NCI-H1092 treated with DMSO at 0.1 percent for 48 hours (cell line): Measurements from ENCODE around the gene IGSF9B.

Experiments
- DNase-seq: peaks from one replicate; lab custom pipeline; 2025; lab: John Stamatoyannopoulos, UW

IGSF9B gene

DNA sequence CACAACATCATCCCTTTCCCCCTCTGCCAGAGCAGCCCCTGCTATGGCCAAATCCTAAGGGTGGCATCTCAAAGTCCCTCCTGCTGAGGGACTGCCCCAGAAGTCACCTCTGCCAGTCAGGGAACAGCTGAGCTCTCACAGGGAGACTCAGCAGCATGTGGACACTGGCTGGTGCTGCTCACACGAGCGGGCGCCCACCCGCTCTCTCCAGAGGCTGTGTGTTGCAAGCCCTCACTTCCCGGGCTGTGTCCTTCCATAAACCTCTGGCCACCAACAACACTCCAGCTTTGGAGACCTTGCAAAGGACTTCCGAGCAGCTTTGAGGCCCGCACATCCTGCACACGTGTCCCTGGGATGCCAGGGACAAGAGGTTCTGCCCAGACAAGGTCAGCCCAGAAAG lies 2.8 kb downstream of the IGSF9B start:
- no peak for DNase-seq

DNA sequence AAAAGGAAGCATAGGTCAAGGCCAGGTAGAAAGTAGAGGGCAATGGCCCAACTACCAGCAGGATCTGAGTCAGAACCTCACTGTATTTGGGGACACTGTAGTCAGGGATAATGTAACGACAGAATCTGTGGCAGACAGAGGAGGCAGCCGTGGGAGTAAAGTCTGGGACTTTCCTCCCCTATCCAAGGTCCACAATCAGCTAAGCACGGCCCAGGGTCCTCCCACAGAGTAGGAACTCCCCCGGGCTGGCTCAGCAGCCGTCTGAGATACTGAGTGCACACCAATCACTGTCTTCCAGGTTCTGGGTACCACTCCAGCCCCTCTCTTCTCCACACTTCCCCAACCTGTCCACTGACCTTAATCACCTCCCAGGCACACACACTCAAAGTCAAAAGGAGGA lies 3.2 kb downstream of the IGSF9B start:
- no peak for DNase-seq

DNA sequence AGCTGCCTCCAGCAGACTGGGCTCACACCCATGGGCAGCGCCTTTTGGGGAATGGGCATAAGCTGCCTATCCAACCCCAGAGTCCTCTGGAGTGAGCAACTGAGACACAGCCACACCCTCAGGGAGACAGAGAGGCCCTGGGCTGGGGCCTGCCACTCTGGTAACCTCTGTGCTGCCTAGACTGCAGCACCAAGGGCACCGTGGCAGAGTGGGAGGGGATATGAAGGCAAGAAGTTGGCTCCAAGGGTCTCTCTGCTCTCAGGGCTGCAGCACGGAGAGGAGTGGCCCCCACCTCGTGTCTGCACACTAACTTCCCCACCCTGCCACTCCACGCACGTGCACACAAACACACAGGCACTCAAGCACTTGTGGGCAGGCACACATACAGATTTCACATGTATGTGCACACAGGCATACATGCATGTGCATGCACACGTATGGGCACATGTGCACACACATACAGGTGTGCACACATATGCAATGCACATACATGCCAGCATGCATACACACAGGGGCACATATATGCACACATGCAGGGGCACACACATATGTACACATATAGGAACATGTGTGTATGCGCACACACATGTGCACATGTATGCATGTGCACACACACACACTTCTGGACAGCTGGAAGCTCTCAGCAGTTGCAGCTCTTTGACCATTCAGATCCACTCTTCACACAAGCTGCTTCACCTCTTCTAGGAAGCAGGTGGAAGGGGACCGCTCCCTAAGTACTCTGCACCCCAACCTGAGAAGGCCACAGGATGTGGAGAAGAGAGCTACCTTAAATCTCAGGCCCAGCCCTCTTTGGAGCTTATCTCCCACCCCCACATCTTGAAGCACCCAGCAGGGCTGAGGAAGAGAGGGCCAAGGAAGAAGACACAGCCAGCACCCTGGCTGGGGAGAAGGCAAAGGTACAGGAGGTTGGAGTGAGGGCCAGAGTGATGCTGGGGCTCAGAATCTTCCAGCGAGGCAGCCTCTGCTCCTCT lies 4.3 kb downstream of the IGSF9B start:
- no peak for DNase-seq

DNA sequence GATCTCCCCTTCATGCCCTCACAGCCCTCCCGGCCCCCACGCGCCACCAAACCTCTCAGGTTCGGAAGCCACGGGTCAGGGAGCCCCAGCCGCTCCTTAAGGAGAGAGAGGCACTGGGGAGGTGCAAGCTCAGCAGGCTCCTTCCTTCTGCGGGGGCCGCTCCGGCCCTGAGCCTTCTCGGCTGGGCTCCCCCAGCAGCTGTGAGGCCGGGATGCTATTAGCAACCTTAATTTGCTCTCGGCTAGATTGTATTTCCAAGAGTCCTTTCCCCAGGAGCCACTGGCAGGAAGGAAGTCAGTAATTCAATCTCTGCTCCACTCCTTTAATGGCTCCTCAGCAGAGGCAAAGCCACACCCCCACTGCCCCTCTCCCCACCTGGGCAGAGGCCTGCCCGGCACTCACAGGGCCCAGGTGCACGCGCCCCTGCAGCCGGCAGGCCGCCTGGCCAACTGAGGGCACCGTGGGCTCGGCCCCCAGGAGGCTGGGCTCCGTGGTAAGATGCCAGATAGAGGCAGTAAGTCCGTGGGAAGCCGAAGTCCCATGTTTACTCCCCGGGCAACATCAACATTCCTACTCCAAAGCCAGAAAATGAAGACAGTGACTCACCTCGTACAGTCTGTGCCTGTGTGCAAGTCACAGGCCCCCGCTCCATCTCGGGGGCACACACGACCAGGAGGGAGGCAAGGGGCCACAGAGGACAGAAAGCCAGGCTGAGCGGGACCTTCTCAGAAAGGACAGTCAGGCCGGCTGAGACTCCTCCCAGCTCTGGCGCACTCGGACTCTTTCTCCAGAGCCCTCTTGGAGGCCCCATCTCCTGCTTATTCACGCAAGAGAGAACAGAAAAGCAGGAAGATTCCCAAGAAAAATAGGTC lies 5.2 kb downstream of the IGSF9B start:
- peak; percentile 79 for DNase-seq

DNA sequence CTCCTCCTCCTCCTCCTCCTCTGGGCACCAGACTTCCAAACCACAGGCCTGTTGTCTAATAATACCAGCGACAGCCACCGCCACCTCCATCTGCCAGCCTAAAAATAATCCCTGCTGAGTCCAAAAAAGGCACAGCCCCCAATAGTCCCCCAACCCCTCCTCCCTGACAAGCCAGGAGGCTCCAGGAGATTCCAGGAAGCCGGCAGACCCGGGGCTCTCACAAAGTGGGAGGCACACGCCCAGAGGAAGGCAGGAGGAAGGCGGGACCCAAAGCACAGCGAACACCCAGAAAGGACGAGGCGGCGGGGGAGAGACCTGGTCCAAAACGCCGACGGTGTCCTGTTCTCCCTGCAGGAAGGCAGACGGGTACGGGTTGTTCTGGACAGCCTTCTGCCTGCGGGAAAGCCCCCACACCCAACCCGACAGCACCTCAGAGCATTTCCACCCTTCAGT lies 5.9 kb downstream of the IGSF9B start:
- DNase-seq = no peak

DNA sequence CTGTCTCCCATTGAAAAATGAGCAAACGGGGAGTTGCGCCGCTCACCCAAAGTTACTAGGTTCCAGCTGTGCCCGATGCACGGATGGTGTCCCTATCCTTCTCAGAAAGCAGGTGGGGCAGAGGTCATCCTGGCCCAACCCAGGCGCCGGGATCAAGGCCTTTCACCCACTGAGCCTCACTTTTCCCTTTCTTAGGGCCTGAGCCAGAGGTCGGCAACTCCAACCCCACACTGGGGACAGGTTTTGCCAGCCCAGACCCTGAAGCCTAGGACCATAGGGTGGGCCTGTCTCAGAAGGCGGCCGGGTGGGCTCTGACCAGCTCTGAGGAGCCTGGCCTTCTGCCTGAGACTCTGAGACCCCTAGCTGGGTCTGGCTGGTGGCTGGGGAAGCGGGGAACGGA lies 6.3 kb downstream of the IGSF9B start:
- DNase-seq = no peak

DNA sequence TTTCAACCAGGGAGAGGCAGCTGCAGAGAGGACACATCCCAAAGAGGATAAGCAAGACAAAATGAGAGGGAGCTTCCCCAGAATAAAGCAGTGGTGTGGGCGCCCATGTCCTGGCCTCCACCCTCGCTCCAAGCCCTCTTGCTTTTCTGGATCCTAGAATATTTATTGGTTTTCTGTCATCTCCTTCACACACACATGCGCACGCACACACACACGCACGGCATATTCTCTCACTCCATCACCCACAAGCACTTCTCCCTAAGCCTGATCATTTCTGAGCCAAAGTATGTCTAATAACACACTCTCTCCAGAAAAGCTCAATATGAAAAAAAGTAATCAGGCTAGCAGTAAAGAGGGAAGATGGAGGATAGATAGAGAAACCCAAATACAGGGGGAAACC lies 7.6 kb downstream of the IGSF9B start:
- peak; percentile 43 for DNase-seq

DNA sequence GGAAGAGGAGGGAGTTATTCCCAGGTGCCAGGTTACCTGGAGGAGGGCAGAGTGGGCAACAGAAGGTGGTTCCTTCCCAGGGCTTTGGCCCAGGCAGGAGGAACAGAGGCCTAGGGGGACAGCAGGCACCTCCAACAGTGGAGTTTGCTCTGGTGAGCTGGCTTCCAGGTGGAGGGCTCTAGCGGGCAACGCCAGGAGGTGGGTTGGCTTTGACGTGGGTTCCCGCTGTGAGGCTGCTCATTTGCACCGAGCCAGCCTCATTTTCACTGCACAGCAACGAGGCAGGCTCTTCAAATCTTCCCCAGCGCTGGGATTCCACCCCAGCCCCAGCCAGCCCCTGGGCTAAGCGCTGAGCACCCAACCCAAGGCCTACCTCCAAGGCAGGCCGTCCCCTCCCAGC lies 8.1 kb downstream of the IGSF9B start:
- peak; percentile 73 for DNase-seq

DNA sequence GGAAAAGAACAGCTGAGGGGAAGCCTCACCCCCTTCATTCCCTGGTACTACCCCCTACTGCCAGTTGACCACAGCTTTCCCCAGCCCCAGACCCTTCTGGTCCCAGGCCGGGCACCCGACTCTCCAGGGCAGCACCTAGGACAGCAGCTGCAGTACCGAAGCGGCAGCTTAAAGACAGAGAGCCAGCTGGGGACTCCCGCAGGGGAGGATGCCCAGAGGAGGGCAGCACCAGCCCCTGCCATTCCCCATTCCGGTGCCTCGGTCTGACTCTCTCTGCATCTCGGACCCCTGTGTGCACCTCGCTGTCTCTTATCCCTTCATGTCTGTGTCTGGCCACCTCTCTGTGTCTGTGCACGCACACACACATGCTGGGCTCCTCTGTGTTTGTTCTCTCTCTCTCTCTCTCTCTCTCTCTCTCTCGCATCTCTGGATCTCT lies 9.4 kb downstream of the IGSF9B start:
- DNase-seq = peak; percentile 79

DNA sequence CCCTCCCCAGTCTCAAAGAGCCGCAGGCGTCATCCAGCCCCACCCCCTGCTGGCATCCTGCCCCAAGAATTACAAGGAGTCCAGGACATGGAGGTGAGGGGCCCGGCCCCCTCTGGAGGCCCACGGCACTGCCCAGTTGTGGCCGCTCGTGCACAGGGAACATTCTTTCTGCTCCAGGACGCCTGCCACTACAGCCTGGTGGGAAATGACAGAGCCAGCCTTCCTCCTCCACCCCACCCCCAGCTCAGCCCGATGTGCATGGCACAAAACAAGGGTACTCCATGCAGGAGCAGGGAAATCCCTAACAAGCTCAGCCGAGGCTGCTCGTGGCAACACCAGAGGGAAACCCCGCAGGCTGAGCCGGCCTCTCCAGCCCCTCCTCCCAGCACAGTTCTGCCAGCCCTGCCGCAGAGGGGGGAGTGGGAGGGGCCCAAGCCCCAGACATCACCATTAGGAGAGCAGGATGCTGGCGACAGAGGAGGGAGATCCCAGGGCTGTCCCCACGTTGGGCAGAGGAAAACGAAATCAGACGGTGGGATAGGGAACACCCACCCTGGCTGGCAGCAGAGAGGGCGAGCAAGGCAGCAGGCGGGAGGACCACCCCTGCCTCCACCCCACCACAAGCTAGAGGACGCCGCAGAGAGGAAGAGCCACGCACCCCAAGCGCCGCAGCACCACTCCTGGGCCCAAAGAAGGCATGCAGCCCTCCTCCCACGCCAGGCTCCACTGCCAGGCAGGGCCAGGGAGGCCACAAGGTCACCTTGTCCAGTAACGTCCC lies 10.0 kb downstream of the IGSF9B start:
- DNase-seq = peak; percentile 82

DNA sequence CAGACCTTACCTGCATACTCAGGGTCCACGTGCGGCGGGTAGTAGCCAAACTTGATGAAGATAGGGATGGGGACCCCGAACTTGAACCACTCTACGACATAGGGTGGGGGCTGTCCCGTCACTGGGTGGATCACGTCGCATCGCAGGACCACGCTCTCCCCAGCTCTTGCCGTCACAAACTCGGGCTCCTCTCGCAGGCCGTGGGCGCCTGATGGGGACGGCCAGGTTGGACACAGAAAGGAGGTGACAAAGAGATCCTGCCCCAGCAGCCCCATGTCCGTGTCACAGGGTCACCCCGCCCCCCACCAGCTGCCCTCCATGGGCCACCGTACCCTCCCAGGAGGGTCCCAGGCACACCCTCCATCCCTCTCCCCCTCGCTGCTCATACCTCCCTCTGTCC lies 10.7 kb downstream of the IGSF9B start:
- no peak for DNase-seq

DNA sequence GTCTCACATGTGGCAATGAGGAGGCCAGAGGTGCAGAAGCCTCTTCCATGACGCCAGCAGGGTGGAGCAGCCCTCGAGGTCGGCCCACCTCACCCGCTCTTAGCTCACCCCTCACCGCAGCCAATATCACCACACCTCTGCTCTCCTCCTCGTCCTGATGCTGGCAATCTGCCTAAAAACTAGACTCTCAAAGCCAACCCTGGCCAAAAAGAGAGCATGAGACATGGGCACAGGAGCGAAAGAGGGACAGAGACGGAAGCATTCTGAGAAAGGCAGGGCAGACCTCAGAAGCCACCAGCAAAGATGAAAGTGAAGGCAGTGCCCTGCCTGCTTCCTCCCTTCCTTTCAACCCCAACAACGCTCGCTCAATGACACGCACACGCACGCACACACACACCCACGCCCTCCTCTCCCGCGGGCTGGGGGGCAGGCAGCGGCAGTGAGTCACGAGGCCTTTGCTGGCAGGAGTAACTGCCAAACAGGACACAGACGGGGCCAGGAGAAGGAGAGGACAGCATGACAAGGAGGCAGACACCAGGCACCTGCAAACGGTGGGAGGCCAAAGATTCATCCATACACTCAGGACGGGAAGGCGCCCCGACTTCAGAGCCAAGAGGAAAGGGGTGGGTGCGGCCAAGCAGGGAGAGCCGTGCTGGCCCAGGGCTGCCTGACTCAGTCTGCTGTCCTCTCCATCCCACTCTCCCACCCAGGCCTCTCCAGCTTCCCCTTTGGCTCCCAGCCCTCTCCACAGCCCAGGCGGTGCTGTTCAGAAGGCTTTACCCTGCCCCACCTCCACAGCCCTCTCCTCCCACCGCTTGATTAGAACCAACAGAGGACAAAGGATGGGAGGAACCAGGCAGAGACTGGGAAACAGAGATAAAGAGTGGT lies 11.4 kb downstream of the IGSF9B start:
- DNase-seq = peak; percentile 89

DNA sequence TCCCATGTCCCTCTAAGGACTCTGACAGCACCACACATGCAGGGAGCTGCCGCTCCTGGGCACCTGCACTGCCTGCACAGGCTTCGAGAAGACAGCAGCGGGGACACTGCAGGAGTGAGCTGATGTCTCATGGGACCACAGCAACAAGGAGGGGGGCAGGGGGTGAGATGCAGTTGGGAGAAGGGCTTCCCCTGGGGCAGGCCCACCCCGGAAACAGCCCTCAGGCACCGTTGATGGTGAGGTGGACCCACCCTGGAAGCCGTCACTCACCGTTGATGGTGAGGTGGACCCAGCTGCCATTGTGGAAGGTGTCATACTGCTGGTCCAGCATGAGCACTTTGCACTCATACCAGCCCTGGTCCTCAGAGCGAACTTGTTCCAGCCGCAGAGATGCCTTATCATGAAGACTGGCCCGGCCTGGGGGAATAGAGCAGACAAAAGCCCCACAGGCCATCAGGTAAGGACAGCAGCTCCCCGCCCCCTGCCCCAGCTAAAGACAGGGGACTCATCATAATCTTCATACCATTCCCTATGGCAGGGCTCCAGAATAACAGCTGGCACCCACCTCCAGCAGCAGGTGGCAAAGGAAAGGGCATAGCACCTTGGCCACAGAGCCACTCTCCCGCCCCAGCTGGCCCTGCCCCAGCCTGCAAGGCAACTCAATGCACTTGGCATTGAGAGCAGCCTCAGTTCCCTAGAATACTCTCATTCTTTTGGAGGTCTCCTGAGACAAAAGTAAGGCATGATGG lies 12.6 kb downstream of the IGSF9B start:
- no peak for DNase-seq

DNA sequence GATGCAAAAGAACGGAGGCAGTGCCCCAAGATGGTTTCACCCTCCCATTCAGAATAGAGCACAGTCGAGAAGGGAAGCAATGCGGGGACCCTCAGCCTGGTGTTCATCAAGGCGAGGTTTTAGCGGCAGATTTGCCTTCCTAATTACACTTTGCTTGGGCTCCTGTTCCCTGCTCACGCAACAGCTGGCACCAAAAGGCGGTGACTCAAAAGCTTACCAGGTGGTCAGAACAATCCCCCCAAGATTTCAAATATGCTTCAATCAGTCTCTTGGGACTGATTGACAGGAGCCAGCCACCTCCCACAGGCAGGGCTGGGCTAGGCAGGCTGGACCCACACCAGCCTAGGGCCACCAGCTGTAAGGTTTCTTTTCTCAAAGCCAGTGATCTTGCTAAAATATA lies 14.2 kb downstream of the IGSF9B start:
- DNase-seq = no peak

DNA sequence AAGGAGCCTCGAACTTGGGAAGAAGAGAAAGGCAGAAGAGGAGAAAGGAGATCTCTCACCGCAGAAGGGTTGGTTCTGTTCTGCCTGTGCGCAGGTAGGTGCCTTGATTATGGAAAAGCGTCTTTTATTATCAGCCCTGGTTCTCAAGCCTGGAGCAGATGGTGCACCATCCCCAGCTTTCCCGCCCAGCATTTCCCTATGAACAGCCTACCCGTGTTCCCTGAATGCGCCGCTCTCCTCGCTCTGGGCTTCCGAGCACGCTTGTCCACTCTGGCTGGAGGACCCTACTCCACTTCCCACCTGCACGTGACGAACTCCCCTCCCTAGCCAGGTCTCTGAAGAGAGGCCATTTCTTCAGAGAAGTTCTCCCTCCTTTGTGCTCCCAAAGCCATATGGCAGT lies 15.2 kb downstream of the IGSF9B start:
- DNase-seq = no peak

DNA sequence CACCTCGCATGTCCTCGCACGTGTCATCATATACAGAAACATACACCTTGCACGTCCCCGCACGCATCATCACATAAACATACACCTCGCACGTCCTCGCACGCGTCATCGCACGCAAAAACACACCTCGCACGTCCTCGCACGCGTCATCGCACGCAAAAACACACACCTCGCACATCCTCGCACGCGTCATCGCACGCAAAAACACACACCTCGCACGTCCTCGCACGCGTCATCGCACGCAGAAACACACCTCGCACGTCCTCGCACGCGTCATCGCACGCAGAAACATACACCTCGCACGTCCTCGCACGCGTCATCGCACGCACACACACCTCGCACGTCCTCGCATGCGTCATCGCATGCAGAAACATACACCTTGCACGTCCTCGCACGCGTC lies 16.7 kb downstream of the IGSF9B start:
- no peak for DNase-seq

DNA sequence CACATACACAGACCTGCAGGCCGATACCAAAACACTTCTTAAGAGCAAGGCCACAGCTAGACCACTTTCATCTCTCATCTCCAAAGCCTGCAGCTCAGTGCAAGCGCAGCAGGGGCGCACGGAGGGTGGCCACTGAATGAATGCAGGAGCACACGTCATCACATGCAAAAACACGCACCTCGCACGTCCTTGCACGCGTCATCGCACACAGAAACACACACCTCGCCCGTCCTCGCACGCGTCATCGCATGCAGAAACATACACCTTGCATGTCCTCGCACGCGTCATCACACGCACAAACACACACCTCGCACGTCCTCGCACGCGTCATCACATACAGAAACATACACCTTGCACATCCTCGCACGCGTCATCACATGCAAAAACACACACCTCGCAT lies 17.2 kb downstream of the IGSF9B start:
- DNase-seq = no peak

DNA sequence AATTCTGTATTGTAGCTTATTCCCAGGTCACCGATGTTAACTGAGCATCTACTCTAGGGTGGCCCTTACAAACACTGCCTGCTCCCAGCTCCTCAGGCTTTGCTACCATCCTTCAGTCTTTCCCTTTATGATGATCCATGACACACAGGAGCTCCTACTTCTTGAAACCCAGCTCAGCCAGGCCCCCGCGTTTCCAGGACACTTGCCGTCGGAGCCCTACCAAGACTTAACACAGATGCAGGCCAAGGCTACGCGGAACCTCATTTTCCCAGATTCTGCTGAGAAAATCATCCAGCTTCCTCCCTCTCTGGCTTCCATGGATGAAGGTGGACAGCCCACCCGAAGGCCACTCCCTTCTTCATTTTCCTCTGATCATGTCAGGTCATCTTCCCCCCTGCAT lies 18.6 kb downstream of the IGSF9B start:
- DNase-seq = no peak

DNA sequence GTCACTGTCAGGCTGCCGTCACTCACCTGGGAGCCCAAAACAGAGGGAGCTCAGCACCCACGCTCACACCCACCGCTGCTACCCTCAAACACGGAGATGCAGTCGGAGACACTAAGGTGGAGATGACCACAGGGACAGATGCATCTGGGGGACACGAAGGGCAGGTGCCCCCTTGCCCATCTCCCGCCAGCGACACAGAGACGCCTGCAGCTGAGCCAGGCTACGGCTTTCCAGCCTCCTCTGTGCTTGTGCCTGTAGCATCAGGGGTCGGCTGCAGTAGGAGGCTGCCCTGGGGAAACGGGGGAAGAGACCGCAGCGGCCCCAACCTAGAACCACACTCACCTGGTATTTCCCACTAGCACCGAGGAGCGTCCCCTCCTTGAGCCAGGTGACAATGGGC lies 19.3 kb downstream of the IGSF9B start:
- DNase-seq = no peak

DNA sequence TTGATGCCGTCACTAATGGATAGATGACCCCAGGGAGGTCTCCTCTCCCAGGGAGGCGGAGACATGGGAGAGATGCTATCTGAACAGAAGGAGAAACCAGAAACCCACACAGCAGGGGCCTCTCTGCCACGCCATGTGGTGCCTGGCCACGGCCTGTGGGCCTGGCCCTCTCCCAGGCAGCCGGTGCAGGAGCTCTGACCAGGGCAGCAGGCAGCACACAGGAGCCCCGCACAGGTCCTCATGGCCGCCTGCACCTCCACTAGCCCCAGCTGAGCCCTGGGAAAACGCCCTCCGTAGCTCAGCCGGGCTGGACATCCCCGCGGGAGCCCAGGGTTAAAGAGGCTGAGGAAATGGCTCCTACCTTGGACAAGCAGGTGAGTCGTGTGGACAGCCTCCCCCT lies 19.8 kb downstream of the IGSF9B start:
- DNase-seq = no peak
